ENCODE measurements around the gene CDKL5.

Gene CDKL5

DNA sequence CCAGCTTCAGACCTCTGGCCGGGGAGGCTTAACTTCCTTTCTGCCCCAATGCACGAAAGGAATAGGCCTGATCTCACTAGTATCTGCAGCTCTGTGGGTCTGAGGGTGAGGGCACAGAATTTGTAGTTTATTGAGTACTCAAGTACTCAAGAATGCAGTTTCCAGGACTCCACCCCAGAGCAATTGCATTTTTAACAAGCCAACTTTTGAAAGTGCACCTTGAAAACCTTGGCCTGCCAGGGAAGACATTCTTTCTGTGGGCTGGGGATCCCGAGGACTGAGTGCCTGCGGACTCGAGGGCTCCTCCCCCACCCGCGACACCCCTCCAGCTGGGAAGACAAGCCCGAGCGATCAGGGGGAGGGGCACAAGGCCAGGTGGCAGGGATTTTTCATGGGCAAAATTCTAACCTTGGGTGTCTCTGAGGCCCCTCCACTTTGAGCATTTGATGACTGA, 224.1 kb downstream of the CDKL5 start:
- Histone ChIP-seq H3K36me3 (peaks cover 39% of the 10 kb centered on the region), H3K4me3 (ENCODE audit: low read depth, low read length) (no peak overlapping the region), H3K27me3 (ENCODE audit: insufficient read depth, low read depth, severe bottlenecking) (no peaks in the 10 kb centered on the region), H3K9me3 (ENCODE audit: severe bottlenecking) (peaks cover 10% of the 10 kb centered on the region), H3K27ac (peak overlapping the region; percentile 83)
- peak; percentile 86 for DNase-seq
- no peak for TF ChIP-seq CTCF (IDR thresholded peaks at IDR 0.05; ENCODE audit: low read depth, low read length)

DNA sequence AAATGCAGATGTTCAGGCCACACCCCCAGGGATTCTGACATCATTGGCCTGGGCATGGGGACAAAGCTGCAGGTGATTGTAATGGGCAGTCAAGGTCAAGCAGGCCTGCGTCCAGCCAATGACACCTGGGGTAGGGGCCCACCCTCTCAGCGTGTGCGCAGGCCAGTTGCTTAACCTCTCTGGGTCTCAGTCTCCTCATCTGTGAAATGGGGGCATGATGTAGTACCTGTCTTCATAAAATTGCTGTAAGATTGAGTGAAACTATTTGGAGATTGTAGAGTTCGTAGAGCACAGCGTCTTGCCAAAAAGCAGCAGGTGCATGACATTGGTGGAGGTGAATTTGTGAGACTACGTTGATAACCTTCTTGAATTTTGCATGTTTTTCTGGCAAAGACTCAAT, 225.3 kb downstream of the CDKL5 start:
- TF ChIP-seq CTCF (IDR thresholded peaks at IDR 0.05; ENCODE audit: low read depth, low read length) = no peak
- DNase-seq = no peak
- no peak overlapping the region for H3K4me3 ChIP-seq (ENCODE audit: low read depth, low read length)
- peak overlapping the region; percentile 83 for H3K27ac ChIP-seq
- peaks cover 8% of the 10 kb centered on the region for H3K9me3 ChIP-seq (ENCODE audit: severe bottlenecking)
- no peaks in the 10 kb centered on the region for H3K27me3 ChIP-seq (ENCODE audit: insufficient read depth, low read depth, severe bottlenecking)
- H3K36me3 ChIP-seq = peaks cover 43% of the 10 kb centered on the region

GRCh38 chrX:18652636-18653035, 227.2 kb downstream of the CDKL5 start:
- no peak for DNase-seq

GRCh38 chrX:18654875-18655836, 229.7 kb downstream of the CDKL5 start:
- Histone ChIP-seq H3K27ac (peak overlapping the region; percentile 31), H3K36me3 (peaks cover 49% of the 10 kb centered on the region), H3K27me3 (ENCODE audit: insufficient read depth, low read depth, severe bottlenecking) (no peaks in the 10 kb centered on the region), H3K4me3 (ENCODE audit: low read depth, low read length) (no peak overlapping the region), H3K9me3 (ENCODE audit: severe bottlenecking) (no peaks in the 10 kb centered on the region)
- TF ChIP-seq CTCF (IDR thresholded peaks at IDR 0.05; ENCODE audit: low read depth, low read length) = no peak
- no peak for DNase-seq

More at GRCh38 chrX:18652636-18653035, 227.2 kb downstream of the CDKL5 start:
- peaks cover 43% of the 10 kb centered on the region for H3K36me3 ChIP-seq
- TF ChIP-seq CTCF (IDR thresholded peaks at IDR 0.05; ENCODE audit: low read depth, low read length) = no peak
- peak overlapping the region; percentile 84 for H3K27ac ChIP-seq
- no peaks in the 10 kb centered on the region for H3K9me3 ChIP-seq (ENCODE audit: severe bottlenecking)
- no peaks in the 10 kb centered on the region for H3K27me3 ChIP-seq (ENCODE audit: insufficient read depth, low read depth, severe bottlenecking)
- H3K4me3 ChIP-seq (ENCODE audit: low read depth, low read length) = no peak overlapping the region

DNA sequence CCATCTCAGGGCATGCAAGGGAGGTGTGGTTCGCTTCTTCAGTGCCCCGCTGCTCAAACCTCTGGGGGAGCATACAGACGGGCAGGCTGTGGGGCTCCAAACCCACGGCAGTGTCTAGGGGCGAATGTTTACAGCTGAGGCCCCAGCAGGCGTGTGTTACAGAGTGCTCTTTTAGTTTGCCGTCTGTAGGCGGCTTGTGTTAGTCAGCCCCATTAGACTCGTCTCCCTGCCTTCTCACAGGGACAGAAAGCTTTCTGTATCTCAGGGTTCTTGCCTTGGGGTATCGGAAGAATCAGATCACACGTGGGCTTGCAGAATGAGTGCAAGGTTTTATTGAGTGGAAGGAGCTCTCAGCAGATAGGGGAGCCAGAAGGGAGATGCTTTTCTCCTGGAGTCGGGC, 235.9 kb downstream of the CDKL5 start:
- TF ChIP-seq CTCF (IDR thresholded peaks at IDR 0.05; ENCODE audit: low read depth, low read length) = no peak
- DNase-seq = no peak

More for the DNA sequence above, 235.9 kb downstream of the CDKL5 start:
- Histone ChIP-seq H3K9me3 (ENCODE audit: severe bottlenecking) (no peaks in the 10 kb centered on the region), H3K4me3 (ENCODE audit: low read depth, low read length) (no peak overlapping the region), H3K27me3 (ENCODE audit: insufficient read depth, low read depth, severe bottlenecking) (no peaks in the 10 kb centered on the region), H3K27ac (no peak overlapping the region), H3K36me3 (peaks cover 47% of the 10 kb centered on the region)
